ENCODE measurements around the gene CTPS1. TPM values are rescaled to one million over a fixed set of nuclear protein-coding genes. Genes with fewer than 3 reads are reported as not detected.

Gene CTPS1
- total RNA-seq, 4 donors from 2014 or later, result 26.6 to 38.6 (median 32.7) TPM

GRCh38 chr1:40956407-40956806 is 23.1 kb upstream of the CTPS1 start:
- Histone ChIP-seq H3K27ac (replicated peaks in 1 of 4) (no peak overlapping the region), H3K27me3 (peaks cover 0 to 9% (median 0%) of the 10 kb centered on the region in 4 donors), H3K4me3 (no peak overlapping the region), H3K36me3 (no peaks in the 10 kb centered on the region), H3K4me1 (peaks cover 0 to 9% (median 5%) of the 10 kb centered on the region in 4 donors), H3K9me3 (no peaks in the 10 kb centered on the region)
- intact Hi-C loops (cut with DNase I), result no loop called here
- 87% methylated on average over 1 of the region's 1 CpG for WGBS
- TF ChIP-seq POLR2AphosphoS5 (IDR thresholded peaks at IDR 0.05), result no peak
- TF ChIP-seq EP300 (IDR thresholded peaks at IDR 0.05), result no peak
- TF ChIP-seq CTCF (IDR thresholded peaks at IDR 0.05), result no peak
- no peak for TF ChIP-seq POLR2A (IDR thresholded peaks at IDR 0.05; ENCODE audit: low read depth)
- no peak for DNase-seq (ENCODE audit: extremely low spot score)

- no peaks in the 10 kb centered on the region for H3K4me1 ChIP-seq
- H3K9me3 ChIP-seq, result no peaks in the 10 kb centered on the region
- no peak for TF ChIP-seq EP300 (IDR thresholded peaks at IDR 0.05)
- no peak for TF ChIP-seq POLR2A (IDR thresholded peaks at IDR 0.05; ENCODE audit: low read depth)
- no peak for TF ChIP-seq POLR2AphosphoS5 (IDR thresholded peaks at IDR 0.05)
- TF ChIP-seq CTCF (IDR thresholded peaks at IDR 0.05), result no peak
- intact Hi-C loops (cut with DNase I), result no loop called here
- no peak for DNase-seq (ENCODE audit: extremely low spot score)
- H3K27me3 ChIP-seq, result peaks cover 0 to 9% (median 0%) of the 10 kb centered on the region in 4 donors
- H3K36me3 ChIP-seq, result no peaks in the 10 kb centered on the region
- H3K4me3 ChIP-seq, result no peak overlapping the region
- no peak overlapping the region for H3K27ac ChIP-seq (replicated peaks in 1 of 4)
These were observed 21.3 kb upstream of the CTPS1 start for GRCh38 chr1:40958210-40958609.

GRCh38 chr1:40965531-40965930 is 14.0 kb upstream of the CTPS1 start:
- no peak overlapping the region for H3K27ac ChIP-seq (replicated peaks in 1 of 4)
- no peaks in the 10 kb centered on the region for H3K27me3 ChIP-seq
- TF ChIP-seq POLR2A (IDR thresholded peaks at IDR 0.05; ENCODE audit: low read depth) (no peak), CTCF (IDR thresholded peaks at IDR 0.05) (no peak), POLR2AphosphoS5 (IDR thresholded peaks at IDR 0.05) (no peak), EP300 (IDR thresholded peaks at IDR 0.05) (no peak)
- H3K9me3 ChIP-seq, result no peaks in the 10 kb centered on the region
- no peak overlapping the region for H3K4me3 ChIP-seq
- intact Hi-C loops (cut with DNase I), result no loop called here
- peaks cover 0 to 17% (median 13%) of the 10 kb centered on the region in 4 donors for H3K4me1 ChIP-seq
- 73% methylated on average over 10 of the region's 10 CpGs for WGBS
- DNase-seq (ENCODE audit: extremely low spot score), result no peak
- H3K36me3 ChIP-seq, result no peaks in the 10 kb centered on the region

GRCh38 chr1:40966417-40966816 is 13.1 kb upstream of the CTPS1 start:
- TF ChIP-seq EP300 (IDR thresholded peaks at IDR 0.05), result no peak
- no peak for TF ChIP-seq POLR2AphosphoS5 (IDR thresholded peaks at IDR 0.05)
- no peak for TF ChIP-seq CTCF (IDR thresholded peaks at IDR 0.05)
- DNase-seq (ENCODE audit: extremely low spot score), result no peak
- no peak overlapping the region for H3K4me3 ChIP-seq
- no peaks in the 10 kb centered on the region for H3K36me3 ChIP-seq
- no peak overlapping the region for H3K27ac ChIP-seq (replicated peaks in 1 of 4)
- intact Hi-C loops (cut with DNase I), result no loop called here
- WGBS, result 78% methylated on average over 4 of the region's 4 CpGs
- peaks cover 0 to 17% (median 13%) of the 10 kb centered on the region in 4 donors for H3K4me1 ChIP-seq
- no peaks in the 10 kb centered on the region for H3K27me3 ChIP-seq
- no peaks in the 10 kb centered on the region for H3K9me3 ChIP-seq

- intact Hi-C loops (cut with DNase I), result no loop called here
- Histone ChIP-seq H3K9me3 (no peaks in the 10 kb centered on the region), H3K36me3 (no peaks in the 10 kb centered on the region), H3K4me3 (no peak overlapping the region), H3K27me3 (no peaks in the 10 kb centered on the region), H3K4me1 (peaks cover 0 to 17% (median 13%) of the 10 kb centered on the region in 4 donors), H3K27ac (replicated peaks in 1 of 4) (no peak overlapping the region)
- TF ChIP-seq POLR2A (IDR thresholded peaks at IDR 0.05; ENCODE audit: low read depth), result no peak
- no peak for TF ChIP-seq CTCF (IDR thresholded peaks at IDR 0.05)
- TF ChIP-seq EP300 (IDR thresholded peaks at IDR 0.05), result no peak
- TF ChIP-seq POLR2AphosphoS5 (IDR thresholded peaks at IDR 0.05), result no peak
- no peak for DNase-seq (ENCODE audit: extremely low spot score)
- WGBS, result 82% methylated on average over 6 of the region's 6 CpGs
These were observed 10.1 kb upstream of the CTPS1 start for GRCh38 chr1:40969445-40969844.
